ENCODE measurements around the gene FAM24B.

- TF ChIP-seq CTCF (IDR thresholded peaks at IDR 0.05; ENCODE audit: extremely low read depth in 1 of 2, insufficient read depth in 1 of 2, low read depth in 1 of 2, low read length in 2 of 2) (no peak), GATA2 (IDR thresholded peaks at IDR 0.05; ENCODE audit: insufficient read depth, insufficient read length, low read depth, low read length) (no peak)
Measured at GRCh38 chr10:122855745-122856144, 23.6 kb downstream of the FAM24B start.
